GM12801 (cell line): Measurements from ENCODE around the gene SLC26A8.

ENCODE experiments used
- CTCF ChIP-seq: IDR thresholded peaks from one replicate; pipeline ENCODE4 v1.5.1; 2011; ENCODE audit warnings: control low read depth; ENCODE audit not compliant: insufficient read length; ENCODE audit errors: extremely low read depth

The SLC26A8 gene

GRCh38 chr6:36052097-36052496 is 27.7 kb upstream of the SLC26A8 start:
- no peak for TF ChIP-seq CTCF

- TF ChIP-seq CTCF: no peak
Observed at GRCh38 chr6:36050947-36051710, 26.7 kb upstream of the SLC26A8 start.

GRCh38 chr6:36050305-36050704 is 25.9 kb upstream of the SLC26A8 start:
- TF ChIP-seq CTCF: no peak

- no peak for TF ChIP-seq CTCF
Observed at GRCh38 chr6:36049582-36049981, 25.1 kb upstream of the SLC26A8 start.

GRCh38 chr6:36042618-36043260 is 18.3 kb upstream of the SLC26A8 start:
- TF ChIP-seq CTCF: no peak

GRCh38 chr6:36040958-36041357 is 16.5 kb upstream of the SLC26A8 start:
- no peak for TF ChIP-seq CTCF

- TF ChIP-seq CTCF: no peak
Observed at GRCh38 chr6:36039112-36039511, 14.7 kb upstream of the SLC26A8 start.
